GM19238 (cell line): Measurements from ENCODE around the gene MYMX.
A peak's percentile ranks its signal among the peaks of the same experiment; 100 is the strongest.

ENCODE experiments used
- DNase-seq: peaks from one replicate; pipeline ENCODE4 v3.0.0; 2011; ENCODE audit warnings: low spot score; ENCODE audit not compliant: insufficient read length

Gene MYMX

GRCh38 chr6:44250718-44251123 is 34.0 kb downstream of the MYMX start:
- DNase-seq: no peak

GRCh38 chr6:44251576-44252524 is 35.1 kb downstream of the MYMX start:
- no peak for DNase-seq

DNA sequence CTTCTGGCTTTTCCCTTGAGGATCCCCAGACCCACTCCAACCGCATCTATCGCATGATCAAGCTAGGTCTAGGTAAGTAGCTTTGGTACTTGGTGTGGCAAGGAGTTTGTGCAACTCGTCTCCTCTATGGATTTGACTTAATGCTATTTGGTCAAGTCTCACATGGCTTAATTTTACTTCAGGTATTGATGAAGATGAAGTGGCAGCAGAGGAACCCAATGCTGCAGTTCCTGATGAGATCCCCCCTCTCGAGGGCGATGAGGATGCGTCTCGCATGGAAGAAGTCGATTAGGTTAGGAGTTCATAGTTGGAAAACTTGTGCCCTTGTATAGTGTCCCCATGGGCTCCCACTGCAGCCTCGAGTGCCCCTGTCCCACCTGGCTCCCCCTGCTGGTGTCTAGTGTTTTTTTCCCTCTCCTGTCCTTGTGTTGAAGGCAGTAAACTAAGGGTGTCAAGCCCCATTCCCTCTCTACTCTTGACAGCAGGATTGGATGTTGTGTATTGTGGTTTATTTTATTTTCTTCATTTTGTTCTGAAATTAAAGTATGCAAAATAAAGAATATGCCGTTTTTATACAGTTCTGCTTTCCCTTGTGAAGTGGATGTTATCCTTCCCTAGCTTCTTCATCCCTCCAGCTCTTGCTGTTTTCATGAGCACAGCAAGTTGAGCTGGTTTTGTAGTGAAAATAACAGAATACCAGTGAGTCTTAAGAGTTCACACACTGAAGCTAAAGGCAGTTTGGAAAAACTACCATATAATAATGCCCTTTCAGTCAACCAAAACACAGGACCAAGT is 36.8 kb downstream of the MYMX start:
- DNase-seq: no peak

GRCh38 chr6:44254191-44255104 is 37.7 kb downstream of the MYMX start:
- no peak for DNase-seq

- DNase-seq: no peak
These were observed 38.5 kb downstream of the MYMX start for GRCh38 chr6:44255105-44255808.

DNA sequence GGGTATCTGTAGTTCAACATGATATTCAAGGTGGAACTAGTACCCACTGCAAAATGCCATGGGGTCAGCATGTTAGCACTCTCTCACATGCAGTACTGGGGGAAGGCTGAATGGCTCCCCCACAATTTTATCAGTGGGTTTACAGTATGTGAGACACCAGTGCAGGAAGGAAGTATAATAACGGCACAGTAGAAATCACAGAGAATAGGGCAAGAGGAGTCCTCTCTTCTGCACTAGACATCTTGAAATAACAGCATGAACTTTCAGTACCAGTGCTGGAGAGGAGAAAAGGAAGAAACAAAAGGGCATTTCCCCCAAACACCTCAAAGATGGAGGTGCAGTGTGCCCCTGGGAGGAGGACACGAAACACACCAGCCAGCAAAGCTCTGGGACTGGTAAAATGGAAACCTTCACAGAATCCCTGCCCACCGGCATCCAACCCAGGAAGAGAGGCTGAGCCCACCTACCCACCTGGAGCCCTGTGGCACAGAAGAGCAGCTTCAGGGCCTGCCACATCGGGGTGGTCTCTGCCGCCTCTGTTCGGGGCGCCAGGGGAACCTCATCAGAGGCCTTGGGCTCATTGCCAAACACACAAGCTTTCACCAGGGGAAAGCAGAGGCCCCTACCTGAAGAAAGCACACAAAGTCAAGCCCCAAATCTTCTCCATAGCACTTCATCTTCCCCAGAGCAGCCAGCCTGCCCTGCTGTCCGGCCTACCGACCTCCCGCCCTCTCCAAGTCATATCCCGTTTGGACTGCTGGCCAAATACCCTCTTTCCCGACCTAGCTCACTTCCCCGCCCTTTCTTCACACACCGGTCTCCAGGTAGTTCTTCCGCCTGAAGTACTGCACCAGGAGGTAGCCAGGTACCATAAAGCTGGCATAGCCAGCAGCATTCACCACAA is 39.4 kb downstream of the MYMX start:
- DNase-seq: no peak

DNA sequence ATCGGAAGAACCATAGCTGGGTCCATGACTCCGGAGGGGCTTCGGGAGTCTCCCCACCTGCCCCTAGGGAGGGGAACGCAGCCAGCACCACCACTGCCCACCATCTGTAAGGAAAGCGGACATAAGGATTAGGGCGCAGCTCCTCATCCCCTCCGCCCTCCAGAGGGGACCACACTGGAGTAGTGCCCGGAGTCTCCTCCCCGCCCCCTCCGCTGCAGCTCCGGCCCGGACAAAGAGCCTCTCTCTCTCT is 40.0 kb downstream of the MYMX start:
- no peak for DNase-seq

- DNase-seq: peak; percentile 75
These were observed 40.5 kb downstream of the MYMX start, which contains the start of gene SLC35B2 for GRCh38 chr6:44257025-44257752. Gene SLC35B2 (minus strand): TSS chr6:44257528. CDS start chr6:44257410, 118 bp downstream.

GRCh38 chr6:44257753-44258324 is 41.1 kb downstream of the MYMX start:
- no peak for DNase-seq

DNA sequence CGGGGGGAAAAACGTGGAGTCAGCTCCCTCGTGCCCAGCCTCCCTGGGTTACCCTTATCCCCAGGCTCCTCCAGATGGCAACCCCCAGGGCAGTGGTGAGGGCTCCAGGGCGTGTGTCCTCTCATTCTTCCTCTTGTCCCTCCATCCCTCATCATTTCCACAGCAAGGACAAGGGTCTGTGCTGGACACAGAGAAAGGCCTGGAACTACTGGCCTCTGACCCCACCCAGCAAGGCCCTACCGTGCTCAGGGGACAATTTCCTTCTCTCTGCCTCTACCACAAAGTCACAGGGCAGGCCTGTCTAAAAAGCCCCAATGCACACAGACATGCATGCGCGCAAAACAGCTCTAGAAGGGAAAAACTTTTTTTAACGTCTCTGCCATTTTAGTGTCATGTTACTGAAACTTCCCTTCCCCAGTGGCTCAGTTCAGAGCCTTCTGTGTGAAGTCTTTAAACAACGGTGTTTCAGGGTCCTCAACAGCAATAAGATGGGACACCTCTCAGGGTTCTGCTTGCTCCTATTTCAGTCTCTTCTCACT is 41.7 kb downstream of the MYMX start:
- DNase-seq: no peak

DNA sequence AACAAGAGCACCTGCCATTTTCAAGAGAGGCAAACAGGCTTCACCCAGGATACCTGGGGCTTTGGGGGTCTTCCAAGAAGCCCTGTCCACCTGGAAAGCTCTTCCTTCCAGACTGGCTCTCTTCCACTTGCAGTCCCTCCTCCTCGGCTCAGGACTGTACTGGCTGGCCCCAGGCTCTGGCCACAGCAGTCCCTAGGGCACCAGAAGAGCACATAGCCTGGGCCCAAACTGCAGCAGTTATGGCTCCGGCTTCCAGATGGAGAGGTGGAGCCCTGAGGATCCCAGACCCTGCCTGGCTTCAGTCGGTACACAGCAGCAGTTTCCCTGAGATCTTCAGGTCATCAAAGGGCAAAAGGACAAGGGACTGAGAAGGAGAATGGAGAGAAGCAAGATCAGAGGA is 42.2 kb downstream of the MYMX start:
- no peak for DNase-seq

DNA sequence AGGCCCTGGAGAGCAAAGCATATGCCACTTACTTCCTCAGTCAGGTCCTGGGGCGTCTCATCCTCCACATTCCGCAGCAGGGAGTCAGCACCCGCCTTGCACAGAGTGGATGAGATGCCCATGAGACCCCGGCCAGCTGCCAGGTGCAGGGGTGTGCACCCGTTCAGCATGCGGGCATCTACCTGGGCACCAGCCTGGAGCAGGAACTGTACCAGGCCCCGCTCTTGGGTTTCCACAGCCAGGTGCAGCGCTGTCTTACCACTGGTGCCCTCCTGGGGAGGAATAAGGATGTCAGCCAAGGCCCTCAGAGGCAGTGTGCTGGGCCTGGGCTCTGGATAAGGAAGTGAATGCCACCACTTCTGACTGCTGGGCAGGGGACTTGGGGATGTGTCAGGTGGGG is 43.3 kb downstream of the MYMX start:
- DNase-seq: no peak

GRCh38 chr6:44260451-44261297 is 43.9 kb downstream of the MYMX start:
- DNase-seq: no peak

GRCh38 chr6:44261581-44261980 is 44.9 kb downstream of the MYMX start:
- no peak for DNase-seq

GRCh38 chr6:44262467-44263353 is 46.0 kb downstream of the MYMX start:
- no peak for DNase-seq

DNA sequence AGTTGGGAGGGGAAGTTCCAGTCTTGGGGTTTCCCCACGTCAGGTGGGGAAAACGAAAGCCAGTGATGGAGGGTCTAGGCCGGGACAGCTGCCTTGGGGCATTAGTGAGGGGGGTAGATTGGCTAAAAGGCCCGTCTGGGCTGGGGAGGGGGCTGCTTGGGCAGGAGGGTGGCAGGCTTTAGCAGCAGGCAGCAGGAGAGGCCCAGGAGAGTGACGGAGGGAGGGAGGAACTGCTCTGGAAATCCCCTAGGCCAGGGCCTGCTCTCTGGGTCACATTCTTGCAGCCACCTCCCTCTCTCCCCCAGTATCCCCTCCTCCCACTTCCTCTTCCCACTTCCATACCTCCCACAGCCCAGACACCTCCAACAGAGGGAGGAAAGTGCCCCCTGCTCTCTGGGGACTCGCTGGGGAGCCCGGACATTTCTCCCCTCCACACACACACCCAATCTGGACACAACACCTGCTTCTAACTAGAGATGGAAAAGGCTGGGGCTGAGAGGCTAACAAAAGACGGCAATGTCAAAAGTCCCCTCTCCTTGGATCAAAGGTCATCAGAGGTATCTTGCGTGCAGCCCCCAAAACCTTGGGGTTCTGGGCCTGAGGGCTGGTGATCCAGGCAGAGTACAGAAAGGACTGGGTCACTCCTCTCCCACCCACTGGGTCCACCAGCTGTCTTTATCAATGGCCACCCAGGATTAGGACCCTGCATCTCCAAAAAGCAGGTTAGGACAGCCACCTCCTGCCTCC is 46.8 kb downstream of the MYMX start:
- peak; percentile 57 for DNase-seq
